GM18519 (cell line): ENCODE results near the gene ZNF70.

Experiments used
- ATAC-seq: cut with Tn5 transposase; IDR thresholded peaks from one replicate; pipeline ENCODE4 v1.9.1; 2021; ENCODE audit warnings: mild to moderate bottlenecking, moderate library complexity; ENCODE audit not compliant: unreplicated experiment, low FRiP score

Gene ZNF70

DNA sequence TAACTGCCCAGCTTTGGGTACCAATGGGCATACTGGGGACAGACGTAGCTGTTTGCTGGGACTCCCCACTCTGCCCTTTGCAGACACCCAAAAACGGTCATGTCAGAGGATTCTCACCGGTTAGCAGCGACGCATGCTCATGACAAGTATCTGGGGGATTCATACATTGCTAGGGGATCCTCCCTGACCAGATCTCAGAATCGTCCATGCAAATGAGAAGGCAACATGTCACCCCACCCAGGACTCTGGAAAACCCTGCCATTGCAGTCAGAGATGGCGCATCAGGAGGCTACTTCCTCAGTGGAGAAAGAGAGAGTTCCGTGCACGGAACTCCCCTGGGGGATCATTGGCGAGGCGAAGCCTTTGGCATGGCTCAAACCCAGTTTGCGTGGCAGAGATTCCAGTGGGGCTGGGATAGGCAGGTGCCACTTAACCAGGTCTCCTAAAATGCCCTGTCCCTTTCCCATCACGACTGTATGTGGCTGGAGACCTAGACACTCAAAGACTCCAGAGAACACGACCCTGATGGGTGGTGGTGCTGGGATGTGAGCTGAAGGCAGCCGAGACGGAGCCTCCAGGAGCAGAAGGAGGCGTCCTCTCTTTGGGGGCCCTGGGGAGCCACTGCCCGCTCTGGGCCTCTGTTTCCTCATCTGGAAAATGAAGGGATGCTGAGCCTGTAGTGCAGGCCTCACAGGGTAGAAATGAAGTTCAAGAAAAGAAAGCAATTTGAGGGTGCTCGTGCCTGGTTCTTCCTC lies 55.2 kb downstream of the ZNF70 start:
- no peak for ATAC-seq

- no peak for ATAC-seq
These were observed 55.8 kb downstream of the ZNF70 start for GRCh38 chr22:23695141-23695540.

GRCh38 chr22:23693979-23694680 lies 56.8 kb downstream of the ZNF70 start:
- no peak for ATAC-seq

DNA sequence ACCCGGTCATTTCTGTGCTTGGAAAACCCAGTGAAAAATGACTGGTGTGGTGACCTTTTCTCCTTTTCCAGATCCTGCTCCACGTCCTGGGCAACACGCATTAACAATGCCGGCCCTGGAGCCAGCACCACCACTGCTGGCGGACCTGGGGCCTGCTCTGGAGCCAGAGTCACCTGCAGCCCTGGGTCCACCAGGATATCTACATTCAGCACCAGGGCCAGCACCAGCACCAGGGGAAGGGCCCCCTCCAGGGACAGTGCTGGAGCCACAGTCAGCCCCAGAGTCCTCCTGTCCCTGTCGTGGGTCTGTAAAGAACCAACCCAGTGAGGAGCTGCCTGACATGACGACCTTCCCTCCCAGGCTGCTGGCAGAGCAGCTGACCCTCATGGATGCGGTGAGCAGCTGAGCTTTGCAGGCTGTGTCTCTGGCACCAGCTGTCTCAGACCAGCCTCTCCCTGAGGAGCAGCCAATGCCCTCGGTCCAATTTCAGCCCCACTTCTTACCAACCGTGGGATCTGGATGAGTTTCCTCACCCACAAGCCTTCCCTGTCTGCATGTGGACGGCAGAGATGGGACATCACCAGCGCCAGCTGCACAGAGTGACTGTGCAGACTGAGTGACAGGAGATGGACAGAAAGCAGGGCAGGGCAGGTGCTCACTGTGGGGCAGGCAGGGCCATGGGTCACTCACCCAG lies 58.2 kb downstream of the ZNF70 start:
- no peak for ATAC-seq

DNA sequence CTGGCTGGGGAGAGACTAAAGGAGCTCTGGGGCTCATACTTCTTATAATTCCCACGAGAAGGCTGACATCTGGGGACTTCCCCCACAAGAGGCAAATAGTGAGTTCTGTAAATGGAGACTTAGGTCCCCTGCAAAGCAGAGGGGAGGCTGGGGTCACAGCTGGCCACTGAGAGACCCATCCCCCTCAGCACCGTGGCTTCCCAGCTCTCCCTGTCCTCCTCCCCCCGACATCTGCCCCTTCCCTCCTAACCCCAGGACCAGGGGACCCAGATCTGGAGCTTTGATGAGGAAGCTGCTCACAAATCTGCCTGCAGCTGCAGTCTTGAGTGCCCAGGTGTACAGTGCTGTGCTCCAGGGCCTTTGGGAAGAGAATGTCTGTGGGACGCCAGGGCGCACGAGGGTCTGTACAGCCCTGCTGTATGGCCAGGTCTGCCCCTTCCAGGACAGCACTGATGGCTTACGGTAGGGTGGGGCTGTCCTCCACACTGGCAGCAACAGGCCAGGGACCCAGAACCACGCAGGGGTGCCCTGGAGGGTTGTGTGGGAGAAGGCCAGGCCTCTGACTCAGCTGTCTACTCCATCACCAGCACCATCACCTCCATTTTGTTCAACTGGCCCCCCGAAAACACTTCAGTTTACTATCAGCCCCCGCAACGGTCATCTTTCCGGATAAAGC lies 59.0 kb downstream of the ZNF70 start:
- ATAC-seq = no peak

- ATAC-seq = no peak
These were observed 60.2 kb downstream of the ZNF70 start, which contains the start of gene RGL4 for GRCh38 chr22:23690713-23691112. RGL4 (plus strand) TSS chr22:23691013; CDS start chr22:23692031, 1,018 bp downstream.

DNA sequence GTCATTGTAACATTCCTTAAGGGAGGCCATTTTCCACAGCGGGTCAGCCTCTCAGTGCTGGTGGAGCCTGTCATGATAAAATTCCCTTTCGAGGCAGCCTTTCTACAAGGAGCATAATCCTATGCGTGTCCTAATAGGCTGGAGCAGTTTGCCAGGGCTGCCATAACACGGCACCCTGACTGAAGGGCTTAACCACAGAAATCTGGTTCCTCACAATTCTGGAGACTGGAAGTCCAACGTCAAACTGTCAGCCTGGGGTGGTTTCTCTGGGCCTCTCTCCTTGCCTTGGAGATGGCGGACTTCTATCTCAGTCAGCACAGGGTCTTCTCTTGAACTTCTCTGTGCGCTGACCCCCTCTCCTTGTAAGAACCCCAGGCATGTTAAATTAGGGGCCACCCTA lies 61.5 kb downstream of the ZNF70 start:
- no peak for ATAC-seq
